ENCODE measurements around the gene SERPINB7. TPM values are rescaled to one million over a fixed set of nuclear protein-coding genes. Genes with fewer than 3 reads are reported as not detected.

The SERPINB7 gene, protein sequence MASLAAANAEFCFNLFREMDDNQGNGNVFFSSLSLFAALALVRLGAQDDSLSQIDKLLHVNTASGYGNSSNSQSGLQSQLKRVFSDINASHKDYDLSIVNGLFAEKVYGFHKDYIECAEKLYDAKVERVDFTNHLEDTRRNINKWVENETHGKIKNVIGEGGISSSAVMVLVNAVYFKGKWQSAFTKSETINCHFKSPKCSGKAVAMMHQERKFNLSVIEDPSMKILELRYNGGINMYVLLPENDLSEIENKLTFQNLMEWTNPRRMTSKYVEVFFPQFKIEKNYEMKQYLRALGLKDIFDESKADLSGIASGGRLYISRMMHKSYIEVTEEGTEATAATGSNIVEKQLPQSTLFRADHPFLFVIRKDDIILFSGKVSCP
- 0.28 and 0.38 TPM in 2 replicates for total RNA-seq

DNA sequence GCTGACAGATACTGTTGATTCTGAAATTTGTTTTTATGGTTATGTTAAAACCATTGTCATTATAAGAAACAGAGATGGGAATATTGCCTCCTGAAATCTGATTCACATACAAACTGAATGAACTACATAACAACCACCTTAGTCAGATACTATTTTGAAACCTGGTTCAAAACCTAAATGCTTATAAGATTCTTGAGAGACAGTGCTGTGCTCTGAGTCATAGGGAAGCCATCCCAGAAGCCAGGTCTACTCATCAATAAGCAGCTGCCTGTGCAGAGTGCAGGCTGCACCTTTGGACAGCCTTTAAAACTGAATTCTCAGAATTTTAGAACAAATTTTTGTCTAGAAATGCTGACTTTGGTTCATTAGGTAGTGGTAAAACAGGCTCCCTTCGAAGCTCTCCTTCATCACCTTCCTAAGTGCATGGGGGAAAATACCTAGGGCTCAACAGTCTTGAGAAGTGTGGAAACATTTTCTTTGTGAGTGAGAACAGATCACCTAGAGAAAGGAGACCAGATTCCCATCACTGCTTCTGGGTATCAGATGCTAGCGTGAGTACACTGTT, at the start of gene SERPINB7:
SERPINB7 (plus strand) TSS at position 253 of the 565 bp plus-strand sequence. CDS start 6,955 bp downstream, outside the sequence.

Other genes with a start within 250 kb of the SERPINB7 start
- gene SERPINB12, start 233.0 kb upstream of the SERPINB7 start, total RNA-seq, result not detected in 2 replicates
- not detected in 2 replicates for gene SERPINB13, start 188.1 kb upstream of the SERPINB7 start, total RNA-seq
- gene SERPINB4, start 131.2 kb upstream of the SERPINB7 start, total RNA-seq, result not detected in 2 replicates
- gene SERPINB3, start 113.5 kb upstream of the SERPINB7 start, total RNA-seq, result not detected in 2 replicates
- gene SERPINB11, start 72.5 kb upstream of the SERPINB7 start, total RNA-seq, result not detected in 2 replicates
- gene SERPINB2, start 112.3 kb downstream of the SERPINB7 start, total RNA-seq, result 0.38 and 2.0 TPM in 2 replicates
- gene SERPINB10, start 132.5 kb downstream of the SERPINB7 start, total RNA-seq, result not detected in 2 replicates
- under 0.01 TPM in 1 of 2 replicates, not detected in the other for gene HMSD, start 173.9 kb downstream of the SERPINB7 start, total RNA-seq
- 14.4 and 22.8 TPM in 2 replicates for gene SERPINB8, start 194.7 kb downstream of the SERPINB7 start, total RNA-seq

Data from regular cardiac myocyte (primary cell).